Heart left ventricle (tissue), 16 donors: ENCODE data around the gene LSM4. TPM values are rescaled to one million over a fixed set of nuclear protein-coding genes. Genes with fewer than 3 reads are reported as not detected.

Experiments
- ATAC-seq, 4 donors: fragments of 200-7000 bp; cut with Tn5 transposase; one replicate each; pipeline ENCODE4 v1.9.1; 2020 to 2022; ENCODE audit warnings: moderate library complexity in 4 of 4, mild to moderate bottlenecking in 3 of 4, moderate number of reproducible peaks in 1 of 4
- DNase-seq, 5 donors: peaks; one replicate each; pipeline ENCODE4 v3.0.0-alpha.2; 2020
- H3K27ac ChIP-seq, 12 donors: fragments of 200-600 bp; sonication (generic) in 4 of 12; one replicate each; pipeline versions ENCODE4 v1.5.0 to v1.8.0; 2016 to 2022; ENCODE audit warnings: mild to moderate bottlenecking in 2 of 12
- H3K27me3 ChIP-seq, 9 donors: fragments of 200-600 bp; sonication (generic) in 2 of 9; one replicate each; pipeline versions ENCODE4 v1.5.1 to v1.8.0; 2016 to 2022; ENCODE audit warnings: mild to moderate bottlenecking in 3 of 9
- H3K36me3 ChIP-seq, 9 donors: fragments of 200-600 bp; sonication (generic) in 2 of 9; one replicate each; pipeline versions ENCODE4 v1.5.0 to v1.8.0; 2018 to 2022; ENCODE audit warnings: mild to moderate bottlenecking in 2 of 9
- H3K4me1 ChIP-seq, 12 donors: fragments of 200-600 bp; sonication (generic) in 4 of 12; one replicate each; pipeline versions ENCODE4 v1.5.0 to v1.8.0; 2016 to 2022; ENCODE audit warnings: mild to moderate bottlenecking in 3 of 12
- H3K4me3 ChIP-seq, 12 donors: fragments of 200-600 bp; sonication (generic) in 4 of 12; one replicate each; pipeline versions ENCODE4 v1.5.0 to v1.8.0; 2017 to 2022; ENCODE audit warnings: mild to moderate bottlenecking in 9 of 12, moderate library complexity in 4 of 12
- H3K9me3 ChIP-seq, 12 donors: fragments of 200-600 bp; sonication (generic) in 4 of 12; one replicate each; pipeline versions ENCODE4 v1.5.0 to v1.8.0; 2016 to 2022; ENCODE audit warnings: mild to moderate bottlenecking in 1 of 12
- CTCF ChIP-seq, 12 donors: fragments of 200-600 bp; sonication (generic) in 4 of 12; IDR thresholded peaks; one replicate each; pipeline versions ENCODE4 v1.5.0 to v1.8.0; 2018 to 2022; ENCODE audit warnings: antibody characterized with exemption in 12 of 12, mild to moderate bottlenecking in 5 of 12
- POLR2A ChIP-seq, 2 donors: fragments of 450-650 bp; IDR thresholded peaks; one replicate each; pipeline ENCODE4 v1.6.1; 2017; ENCODE audit warnings: antibody characterized with exemption in 2 of 2, mild to moderate bottlenecking in 2 of 2, moderate library complexity in 2 of 2
- WGBS, 4 donors: extraction: QIAGEN DNeasy Blood & Tissue Kit in 2 of 4; methylation state at CpG; one replicate each; pipeline versions ENCODE4 v1.1.5 to v1.1.7; 2013 to 2018; 5-methylcytosine and 5-hydroxymethylcytosine counted together
- intact Hi-C, 10 donors: fragments of 100-400 bp; cut with DNase I; formaldehyde crosslinking; loops; one replicate each; pipeline versions ENCODE4 v1.11.1 to v1.14.2; 2022
- polyA plus RNA-seq, 2 donors: library from polyadenylated mRNA; stranded (reverse); fragments of 200-250 nt; gene quantifications; one replicate each; pipeline ENCODE4 v1.2.3, GENCODE V29; 2013
- total RNA-seq, 9 donors: library from RNA; depleted of rRNA in 2 of 9; stranded (reverse); fragments of >200 nt in 2 of 9; fragmentation: NEBNext Ultra II Directional in 3 of 9; extraction: Animal tissue kit (Norgen Biotek cat#: 25700) in 3 of 9; gene quantifications; one replicate each; pipeline versions ENCODE4 v1.1.0 to v1.2.4, GENCODE V29; 2016 to 2023
- donor health status: ischemic (EF 13 %, LVEDD 7.1; RV severe dilation, severe dysfunction).
- donor health status: healthy with polysubstance abuse.
- donor health status: DM: no; HTN: yes; CAD: no.
- donor health status: DM: no; HTN: no; CAD: no.
- donor health status: ischemic (EF 25% LVEDD 6.9; RV normal size, moderate dysfunction).
- donor health status: ischemic (EF 25% LVEDD 5.7; RV mildly dilated, moderate dysfunction).
- donor health status: healthy.
- donor health status: DM: yes; HTN: yes; CAD: no.
- donor health status: ischemic (EF 35%, LVEDD 5.7; RV mildly dilated, moderate dysfunction).
- donor health status: nonischemic (EF 11% LVEDD 7.7; RV severe dilation, severe dysfunction).
- donor health status: DM: yes; HTN: yes; CAD: no.
- donor health status: PGD.
- donor health status: ischemic (EF 29% LVEDD 5.4; RV normal size, mild dysfunction).
- donor health status: nonischemic (EF 23%, LVEDD 6.1; RV moderate dilation, normal function).

LSM4 gene
- total and polyA plus RNA-seq, 11 donors, result 65.8 to 171 (median 104) TPM

GRCh38 chr19:18298601-18299000 is 24.3 kb downstream of the LSM4 start:
- Histone ChIP-seq H3K27ac (no peak overlapping the region), H3K27me3 (no peaks in the 10 kb centered on the region), H3K4me1 (peaks cover 15 to 38% (median 27%) of the 10 kb centered on the region in 12 donors), H3K9me3 (no peaks in the 10 kb centered on the region), H3K36me3 (no peaks in the 10 kb centered on the region), H3K4me3 (no peak overlapping the region)
- DNase-seq (no peak), ATAC-seq (no peak)
- whole genome bisulfite sequencing, 4 donors, result 86 to 95% (median 87%) methylated on average over 6 of the region's 6 CpGs
- TF ChIP-seq CTCF (IDR thresholded peaks at IDR 0.05) (no peak), POLR2A (IDR thresholded peaks at IDR 0.05) (no peak)
- intact Hi-C loops, result no loop called here

- 28 to 41% (median 37%) methylated on average over 4 of the region's 4 CpGs for WGBS, 4 donors
- H3K27ac ChIP-seq, result no peak overlapping the region
- no peak overlapping the region for H3K4me3 ChIP-seq
- TF ChIP-seq CTCF (IDR thresholded peaks at IDR 0.05) (no peak), POLR2A (IDR thresholded peaks at IDR 0.05) (no peak)
- intact Hi-C loops, result no loop called here
- no peaks in the 10 kb centered on the region for H3K36me3 ChIP-seq
- no peaks in the 10 kb centered on the region for H3K27me3 ChIP-seq
- ATAC-seq (no peak), DNase-seq (no peak)
- peaks cover 2 to 35% (median 23%) of the 10 kb centered on the region in 12 donors for H3K4me1 ChIP-seq
- no peaks in the 10 kb centered on the region for H3K9me3 ChIP-seq
Observed at GRCh38 chr19:18297308-18297707, 25.6 kb downstream of the LSM4 start.

- intact Hi-C loops, result no loop called here
- ATAC-seq (no peak), DNase-seq (no peak)
- H3K27ac ChIP-seq, result no peak overlapping the region
- peaks cover 0 to 36% (median 21%) of the 10 kb centered on the region in 12 donors for H3K4me1 ChIP-seq
- H3K36me3 ChIP-seq, result no peaks in the 10 kb centered on the region
- H3K9me3 ChIP-seq, result no peaks in the 10 kb centered on the region
- TF ChIP-seq POLR2A (IDR thresholded peaks at IDR 0.05) (no peak), CTCF (IDR thresholded peaks at IDR 0.05) (no peak)
- H3K27me3 ChIP-seq, result no peaks in the 10 kb centered on the region
- H3K4me3 ChIP-seq, result no peak overlapping the region
- WGBS, 4 donors, result 73 to 98% (median 86%) methylated on average over 4 of the region's 4 CpGs
Observed at GRCh38 chr19:18295034-18295451, 27.8 kb downstream of the LSM4 start.

- intact Hi-C loops, result no loop called here
- H3K27ac ChIP-seq, result peak overlapping the region in 7 of 12 donors; percentile 96 to 100 (median 99)
- no peaks in the 10 kb centered on the region for H3K27me3 ChIP-seq
- TF ChIP-seq CTCF (IDR thresholded peaks at IDR 0.05) (no peak), POLR2A (IDR thresholded peaks at IDR 0.05) (no peak)
- no peak overlapping the region for H3K4me3 ChIP-seq
- H3K9me3 ChIP-seq, result no peaks in the 10 kb centered on the region
- H3K36me3 ChIP-seq, result no peaks in the 10 kb centered on the region
- DNase-seq, result peak in 1 of 5 donors; percentile 77
- whole genome bisulfite sequencing, 4 donors, result 28 to 69% (median 56%) methylated on average over 7 to 9 of the region's 9 CpGs
- no peak for ATAC-seq
- H3K4me1 ChIP-seq, result peaks cover 0 to 42% (median 22%) of the 10 kb centered on the region in 12 donors
Observed at GRCh38 chr19:18294467-18294864, 28.4 kb downstream of the LSM4 start.
